CD4-positive, alpha-beta T cell treated with Interleukin-17A for 1 hour (primary cell): ENCODE data around the gene SUSD5.

ENCODE experiments used
- DNase-seq: peaks from one replicate; pipeline ENCODE4 v3.0.0-alpha.2; 2020

The SUSD5 gene

GRCh38 chr3:33218446-33219174 is at the start of gene SUSD5:
SUSD5 (minus strand) TSS chr3:33218810; CDS start chr3:33218797, 13 bp downstream.
- DNase-seq = no peak

DNA sequence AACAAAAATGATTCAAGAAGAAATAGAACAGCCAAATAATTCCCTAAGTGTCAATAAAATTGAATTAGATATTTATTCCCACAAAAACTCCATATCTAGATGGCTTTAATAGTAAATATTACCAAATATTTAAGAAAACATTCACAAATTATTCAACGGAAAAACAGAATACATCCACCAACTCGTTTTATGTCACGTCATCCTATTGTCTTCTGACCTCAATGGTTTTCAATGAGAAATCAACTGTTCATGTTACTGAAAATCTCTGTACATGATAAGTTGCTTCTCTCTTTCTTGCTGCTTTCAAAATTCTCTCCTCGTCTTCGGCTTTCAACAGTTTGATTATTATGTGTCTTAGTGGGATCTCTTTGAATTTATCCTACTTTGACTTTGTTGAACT is 41.5 kb upstream of the SUSD5 start:
- DNase-seq = no peak

- no peak for DNase-seq
These were observed 37.6 kb upstream of the SUSD5 start for GRCh38 chr3:33256249-33256648.

GRCh38 chr3:33250712-33251111 is 32.1 kb upstream of the SUSD5 start:
- no peak for DNase-seq

- DNase-seq = no peak
These were observed 28.2 kb upstream of the SUSD5 start for GRCh38 chr3:33246786-33247185.

- no peak for DNase-seq
These were observed 21.7 kb upstream of the SUSD5 start for GRCh38 chr3:33240261-33240660.

DNA sequence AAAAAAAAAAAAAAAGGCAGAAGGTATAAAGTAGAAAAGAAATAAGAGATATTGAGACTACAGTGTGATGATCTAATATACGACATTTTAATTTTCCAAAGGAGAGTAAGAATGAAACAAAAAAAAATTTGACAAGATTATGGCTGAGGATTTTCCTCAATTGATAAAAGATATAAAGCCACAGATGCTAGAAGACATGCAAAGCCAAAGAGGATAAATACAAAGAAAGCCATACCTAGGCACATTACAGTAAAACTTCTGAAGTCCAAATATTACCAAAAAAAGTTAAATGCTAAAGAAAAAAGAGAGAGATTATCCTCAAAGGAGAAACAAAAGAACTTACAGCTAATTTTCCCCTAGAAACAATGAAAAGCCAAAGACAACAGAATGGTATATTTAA is 20.3 kb upstream of the SUSD5 start:
- no peak for DNase-seq

GRCh38 chr3:33237439-33237838 is 18.8 kb upstream of the SUSD5 start:
- no peak for DNase-seq

GRCh38 chr3:33236005-33236404 is 17.4 kb upstream of the SUSD5 start:
- DNase-seq = no peak

DNA sequence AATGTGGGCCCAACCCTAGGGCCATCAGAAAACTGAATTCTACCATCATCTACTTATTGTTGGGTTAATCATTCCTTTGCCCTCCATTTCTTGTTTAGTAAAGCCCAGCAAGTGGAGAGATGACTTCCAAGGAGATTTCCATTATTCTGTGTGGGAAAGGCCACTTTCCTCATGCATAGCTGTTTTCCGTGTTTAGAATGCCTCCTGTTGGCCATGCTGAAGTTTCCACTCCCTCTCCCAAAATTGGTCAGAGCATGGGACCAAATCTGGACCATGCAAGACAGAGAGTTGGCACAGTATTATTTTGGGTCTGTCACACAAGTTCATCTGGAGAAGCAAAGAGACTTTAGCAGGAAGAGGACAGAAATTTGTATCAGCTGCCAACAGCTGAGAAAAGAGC is 15.3 kb upstream of the SUSD5 start:
- DNase-seq = no peak

- DNase-seq = no peak
These were observed 13.3 kb upstream of the SUSD5 start for GRCh38 chr3:33231756-33232465.

DNA sequence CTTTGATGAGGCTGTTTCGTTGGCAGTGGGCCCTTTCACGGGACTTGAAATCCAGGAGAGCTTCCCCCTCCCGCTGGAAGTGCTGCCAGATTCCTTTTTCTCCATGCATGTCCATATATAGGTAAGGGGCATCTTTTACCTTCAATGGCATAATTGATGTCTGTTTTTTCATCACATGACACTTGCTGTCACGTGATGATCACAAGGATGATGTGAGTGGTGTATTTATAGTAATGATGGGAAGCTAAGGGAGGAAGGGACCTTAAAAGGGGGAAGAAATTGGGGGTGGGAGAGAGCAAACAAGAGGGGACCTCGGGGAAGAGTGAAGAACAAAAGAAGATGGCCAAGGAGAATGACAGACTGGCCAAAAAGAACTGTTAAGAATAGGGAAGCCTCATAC is 11.3 kb upstream of the SUSD5 start:
- DNase-seq = no peak

GRCh38 chr3:33229066-33229465 is 10.5 kb upstream of the SUSD5 start:
- DNase-seq = no peak

DNA sequence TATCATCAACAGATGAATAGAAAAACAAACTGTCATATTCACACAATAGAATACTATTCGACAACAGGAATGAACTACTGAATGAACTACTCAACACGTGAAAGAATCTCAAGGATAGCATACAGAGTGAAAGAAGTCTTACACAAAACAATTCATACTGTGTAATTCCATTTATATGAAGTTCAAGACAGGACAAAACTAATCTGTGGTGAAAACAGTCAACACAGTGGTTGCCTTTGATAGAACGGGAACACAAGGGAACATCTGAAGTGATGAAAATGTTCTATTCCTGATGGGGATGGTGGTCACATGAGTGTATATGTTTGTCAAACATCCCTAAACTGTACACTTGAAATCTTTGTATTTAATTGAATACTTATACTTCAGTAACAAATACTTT is 2.6 kb upstream of the SUSD5 start:
- no peak for DNase-seq

DNA sequence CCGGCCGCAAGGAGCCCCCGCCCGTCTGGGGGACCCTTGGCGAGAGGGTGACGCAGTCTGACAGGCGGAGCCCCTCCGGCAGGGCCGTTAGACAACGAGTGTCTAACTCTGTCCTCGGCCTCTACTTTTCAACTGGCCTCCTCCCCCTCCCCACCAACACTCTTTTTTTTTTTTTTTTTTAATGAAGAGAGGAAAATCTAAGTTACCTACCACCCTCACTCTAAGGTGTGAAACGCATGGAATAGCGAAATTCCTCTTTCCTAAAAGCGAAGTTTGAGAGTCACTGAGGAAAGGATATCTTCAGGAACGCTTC is 521 bp upstream of the SUSD5 start:
- no peak for DNase-seq

DNA sequence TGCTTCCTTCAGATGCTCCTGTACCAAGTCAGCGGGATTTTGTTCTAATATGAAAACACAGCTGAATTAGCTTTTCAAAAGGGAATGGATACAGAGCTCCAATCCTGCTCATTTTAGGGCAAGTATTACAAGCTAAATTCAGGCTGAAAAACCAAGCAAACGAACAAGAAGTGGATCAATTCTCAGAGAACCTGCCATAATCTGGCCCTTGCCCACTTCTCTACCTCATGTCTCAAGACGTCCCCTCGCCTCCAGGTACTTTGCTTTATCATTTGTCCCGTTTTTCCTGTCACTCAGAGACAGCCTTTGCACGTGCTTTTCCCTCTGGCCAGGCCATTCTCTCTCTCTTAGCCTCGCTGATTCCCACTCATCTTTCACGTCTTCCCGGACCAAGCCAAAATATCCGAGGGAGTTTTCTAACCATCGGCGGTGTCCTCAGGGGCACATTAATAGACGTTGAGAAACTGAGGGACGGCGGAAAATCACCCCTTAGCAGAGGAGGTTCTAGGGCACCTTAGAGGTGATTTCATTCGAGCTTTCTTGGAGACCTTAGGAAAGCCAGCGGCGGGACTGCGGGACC is 654 bp downstream of the SUSD5 start:
- DNase-seq = no peak

GRCh38 chr3:33215739-33216138 is 2.9 kb downstream of the SUSD5 start:
- DNase-seq = no peak

DNA sequence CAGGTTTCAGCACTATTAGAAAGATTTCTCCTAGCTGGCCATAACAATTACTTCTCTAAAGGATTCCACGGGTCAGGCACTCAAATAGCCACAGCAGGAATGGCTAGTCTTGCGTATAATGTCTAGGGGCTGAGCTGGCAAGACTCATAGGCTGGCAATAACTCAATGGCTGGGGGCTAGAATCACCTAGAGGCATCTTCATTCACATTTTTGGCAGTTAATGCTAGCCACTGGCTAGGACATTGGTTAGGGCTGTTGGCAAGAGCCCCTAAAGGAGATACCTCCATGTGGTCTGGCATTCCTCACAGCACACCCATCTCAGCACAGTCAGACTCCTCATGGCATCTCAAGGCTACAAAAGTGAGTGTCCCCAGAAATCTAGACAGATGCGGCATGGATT is 6.2 kb downstream of the SUSD5 start:
- no peak for DNase-seq

DNA sequence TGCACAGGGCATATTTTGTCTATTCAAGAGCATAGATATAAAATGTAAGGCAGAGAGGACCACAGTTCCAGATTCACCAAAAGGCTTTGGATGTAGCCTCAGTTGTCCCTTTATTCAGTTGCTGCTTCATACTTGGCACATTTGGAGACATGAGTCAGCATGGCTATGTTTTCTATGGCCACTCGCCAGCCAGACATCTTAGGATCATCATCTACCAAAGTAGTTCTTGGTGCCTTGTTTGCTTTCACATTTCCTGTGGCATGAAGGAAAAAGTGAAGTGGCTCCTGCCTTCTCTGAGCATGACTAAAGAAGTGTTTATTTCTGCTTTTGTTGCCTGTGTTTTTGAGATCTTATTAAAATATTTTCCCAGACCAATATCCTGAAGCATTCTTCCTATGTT is 7.2 kb downstream of the SUSD5 start:
- DNase-seq = no peak

DNA sequence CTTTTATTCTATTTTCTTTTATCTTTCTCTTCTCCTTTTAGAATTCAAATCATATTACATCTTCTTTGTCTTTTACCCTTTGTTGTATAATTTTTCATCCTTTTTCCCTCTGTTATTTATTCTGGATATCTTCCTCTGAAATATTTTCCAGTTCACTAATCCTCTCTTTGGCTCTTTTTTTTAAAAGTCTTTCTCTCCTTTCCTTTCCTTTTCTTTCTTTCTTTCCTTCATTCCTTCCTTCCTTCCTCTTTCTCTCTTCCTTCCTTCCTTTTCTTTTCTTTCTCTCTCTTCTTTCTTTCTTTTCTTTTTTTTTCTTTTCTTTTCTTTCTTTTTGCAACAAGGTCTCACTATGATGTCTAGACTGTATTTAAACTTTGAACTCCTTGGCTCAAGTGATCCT is 9.3 kb downstream of the SUSD5 start:
- no peak for DNase-seq

DNA sequence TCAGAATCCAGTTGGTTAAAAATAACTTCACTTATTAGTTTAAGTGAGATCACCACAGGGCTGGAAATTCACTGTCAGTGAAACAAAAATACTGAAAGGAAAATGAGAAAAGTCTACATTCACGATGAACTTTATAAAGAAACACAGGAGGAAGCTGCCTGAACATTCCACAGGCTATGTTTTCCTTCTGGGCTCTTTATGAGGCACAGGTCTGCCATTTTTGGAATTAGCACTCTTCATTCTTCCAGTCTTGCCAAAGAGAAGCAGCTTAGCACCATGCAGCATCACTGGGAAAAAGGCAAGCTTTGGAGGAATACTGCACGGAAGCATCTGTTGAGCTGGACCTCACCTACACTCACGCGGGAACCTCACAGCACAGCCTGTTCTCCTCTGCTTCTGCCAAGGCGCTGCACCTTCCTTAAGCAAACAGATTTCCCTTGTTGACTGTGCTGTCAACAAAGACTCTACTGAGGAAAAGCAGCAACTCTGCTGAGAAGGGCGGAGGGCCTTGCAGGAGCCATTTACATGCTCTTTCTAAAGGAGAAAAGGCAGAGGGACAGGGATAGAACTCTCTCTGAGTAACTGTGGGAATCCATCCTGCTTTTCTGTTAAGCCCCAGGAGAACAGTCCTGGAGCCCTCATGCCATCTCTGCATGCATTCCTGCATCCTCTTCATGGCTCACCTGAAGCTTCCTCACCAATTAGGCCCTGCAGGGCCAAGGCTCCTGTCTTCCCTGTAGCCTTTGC is 15.7 kb downstream of the SUSD5 start:
- DNase-seq = no peak

- DNase-seq = no peak
These were observed 17.4 kb downstream of the SUSD5 start for GRCh38 chr3:33201195-33201594.

- no peak for DNase-seq
These were observed 22.1 kb downstream of the SUSD5 start for GRCh38 chr3:33196538-33196937.

GRCh38 chr3:33194303-33194702 is 24.3 kb downstream of the SUSD5 start:
- no peak for DNase-seq
